Subcutaneous adipose tissue (tissue), 4 donors: ENCODE measurements around the gene RNF112. TPM values are rescaled to one million over a fixed set of nuclear protein-coding genes. Genes with fewer than 3 reads are reported as not detected.

Experiments used
- CTCF ChIP-seq: fragments of 450-650 bp; IDR thresholded peaks from one replicate; pipeline ENCODE4 v1.5.1; 2016; ENCODE audit warnings: low read depth, mild to moderate bottlenecking, control low read depth, antibody characterized with exemption, moderate library complexity
- total RNA-seq, 4 donors: library from RNA; depleted of rRNA; stranded (reverse); fragments of >200 nt; gene quantifications; one replicate each; pipeline ENCODE4 v1.1.0, GENCODE V29; 2016

Gene RNF112
- total RNA-seq, 4 donors from 2014 or later: 0.68 to 7.5 (median 1.0) TPM

DNA sequence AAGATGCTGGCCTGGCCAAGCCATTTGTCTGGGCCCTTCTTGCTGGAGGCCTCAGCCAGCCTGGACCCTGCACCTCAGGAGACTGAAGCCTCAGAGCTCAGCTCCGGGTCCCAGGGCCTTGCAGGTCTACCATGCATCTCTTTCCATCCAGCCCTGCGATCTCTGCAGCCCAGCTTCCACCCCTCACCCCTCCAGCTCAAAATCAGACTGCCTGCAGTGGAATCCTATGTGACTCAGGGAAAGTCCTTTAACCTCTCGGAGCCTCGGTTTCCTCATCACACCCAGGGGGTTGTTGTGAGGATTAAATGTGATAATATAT, 45.6 kb upstream of the RNF112 start:
- TF ChIP-seq CTCF: no peak

- no peak for TF ChIP-seq CTCF
These were observed 45.0 kb upstream of the RNF112 start for GRCh38 chr17:19365833-19366636.

DNA sequence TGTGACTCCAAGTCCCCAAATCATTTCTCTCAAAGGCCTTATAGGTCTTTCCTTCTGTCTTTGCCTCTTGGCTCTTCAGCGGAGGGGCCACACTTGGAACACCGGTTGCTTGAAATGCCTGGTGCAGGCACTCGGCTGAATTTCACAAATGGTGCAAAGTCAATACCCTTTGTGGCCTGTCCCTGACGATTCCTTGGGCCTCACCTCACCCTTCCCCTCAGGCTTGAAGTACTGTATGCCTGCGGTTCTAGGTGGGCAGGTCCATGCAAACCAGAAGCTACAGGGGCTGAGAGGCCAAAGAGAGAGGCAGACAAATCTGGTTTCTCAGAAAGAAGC, 44.4 kb upstream of the RNF112 start:
- no peak for TF ChIP-seq CTCF

DNA sequence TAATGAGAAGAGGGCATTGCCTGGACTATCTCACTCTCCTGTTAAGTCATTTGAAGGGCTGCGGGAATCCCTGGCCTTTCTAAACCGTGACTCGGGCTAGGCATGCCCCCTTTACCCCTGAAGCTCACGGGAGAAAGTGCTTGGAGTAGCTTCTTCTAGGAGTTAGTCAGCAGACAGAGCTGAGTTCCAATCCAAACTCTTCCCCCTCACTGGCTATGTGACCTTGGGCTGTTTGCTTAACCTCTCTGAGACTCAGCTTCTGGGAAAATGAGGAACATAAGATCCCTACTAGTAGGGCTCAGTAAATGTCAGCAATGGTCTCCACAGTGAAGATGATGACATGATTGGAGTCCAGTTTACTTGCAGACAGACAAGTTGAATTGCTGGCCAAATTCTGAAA, 42.8 kb upstream of the RNF112 start:
- TF ChIP-seq CTCF: no peak

- no peak for TF ChIP-seq CTCF
These were observed 41.8 kb upstream of the RNF112 start for GRCh38 chr17:19369107-19369778.

DNA sequence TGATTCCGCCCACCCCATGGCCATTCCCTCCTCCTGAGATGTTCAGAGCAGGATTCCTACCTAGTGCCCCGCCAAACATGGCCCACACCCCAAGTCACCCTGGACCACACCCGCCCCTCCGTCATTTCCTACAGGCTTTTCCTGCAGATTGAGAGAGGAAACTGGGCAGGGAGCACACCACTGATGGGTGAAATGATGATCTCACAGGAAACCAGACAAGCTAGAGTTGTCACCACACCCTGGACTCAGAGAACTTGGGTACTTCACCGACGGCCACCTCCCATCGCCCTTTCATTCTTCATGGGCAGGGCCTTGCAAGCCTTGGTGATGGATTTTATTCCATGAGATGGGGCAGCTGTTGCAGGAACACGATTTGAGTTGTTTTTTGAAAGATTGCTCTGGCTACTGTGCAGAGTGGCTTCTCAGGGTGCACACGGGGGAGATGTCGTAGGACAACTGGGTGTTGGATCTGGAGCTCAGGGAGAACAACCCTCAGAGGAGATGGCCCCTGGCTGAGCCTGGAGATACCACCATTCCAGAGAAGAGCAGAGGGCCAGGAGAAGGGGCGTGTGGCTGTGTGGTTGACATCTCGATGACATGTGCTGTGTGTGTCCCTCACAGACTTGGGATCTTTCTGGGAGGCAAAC, 41.1 kb upstream of the RNF112 start:
- TF ChIP-seq CTCF: no peak

DNA sequence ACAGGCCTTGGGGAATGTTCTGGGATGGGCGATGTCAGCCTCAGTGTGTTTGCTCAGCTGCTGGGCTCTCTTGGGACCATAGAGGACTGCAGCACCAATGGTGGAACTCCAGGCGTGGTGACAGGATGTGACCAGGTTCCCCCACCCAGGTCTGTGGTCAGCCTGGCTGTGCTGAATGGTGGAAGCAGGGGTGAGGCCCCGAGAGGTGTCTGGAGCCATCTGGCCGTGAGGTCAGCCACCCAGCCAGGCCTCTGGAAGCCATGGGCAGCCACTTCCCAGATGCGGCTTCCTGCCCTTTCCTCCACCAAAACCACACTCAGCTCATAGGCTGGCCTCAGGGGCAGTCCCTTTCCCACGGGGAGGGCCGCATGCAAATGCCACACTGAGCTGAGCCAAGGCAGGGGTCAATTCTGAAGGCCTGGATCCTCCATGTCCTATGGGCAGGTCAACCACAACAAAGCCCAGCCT, 40.5 kb upstream of the RNF112 start:
- no peak for TF ChIP-seq CTCF
